Stimulated activated CD8-positive, alpha-beta memory T cell treated with anti-CD3 and anti-CD28 coated beads, Interleukin-2, amount 100 ng/mL, for 1 hour (primary cell): ENCODE results near the gene HOXD13.

Experiments used
- DNase-seq, 2 donors: peaks; one replicate each; pipeline ENCODE4 v3.0.0-alpha.2; 2020; ENCODE audit warnings: low read depth in 2 of 2

Gene HOXD13

DNA sequence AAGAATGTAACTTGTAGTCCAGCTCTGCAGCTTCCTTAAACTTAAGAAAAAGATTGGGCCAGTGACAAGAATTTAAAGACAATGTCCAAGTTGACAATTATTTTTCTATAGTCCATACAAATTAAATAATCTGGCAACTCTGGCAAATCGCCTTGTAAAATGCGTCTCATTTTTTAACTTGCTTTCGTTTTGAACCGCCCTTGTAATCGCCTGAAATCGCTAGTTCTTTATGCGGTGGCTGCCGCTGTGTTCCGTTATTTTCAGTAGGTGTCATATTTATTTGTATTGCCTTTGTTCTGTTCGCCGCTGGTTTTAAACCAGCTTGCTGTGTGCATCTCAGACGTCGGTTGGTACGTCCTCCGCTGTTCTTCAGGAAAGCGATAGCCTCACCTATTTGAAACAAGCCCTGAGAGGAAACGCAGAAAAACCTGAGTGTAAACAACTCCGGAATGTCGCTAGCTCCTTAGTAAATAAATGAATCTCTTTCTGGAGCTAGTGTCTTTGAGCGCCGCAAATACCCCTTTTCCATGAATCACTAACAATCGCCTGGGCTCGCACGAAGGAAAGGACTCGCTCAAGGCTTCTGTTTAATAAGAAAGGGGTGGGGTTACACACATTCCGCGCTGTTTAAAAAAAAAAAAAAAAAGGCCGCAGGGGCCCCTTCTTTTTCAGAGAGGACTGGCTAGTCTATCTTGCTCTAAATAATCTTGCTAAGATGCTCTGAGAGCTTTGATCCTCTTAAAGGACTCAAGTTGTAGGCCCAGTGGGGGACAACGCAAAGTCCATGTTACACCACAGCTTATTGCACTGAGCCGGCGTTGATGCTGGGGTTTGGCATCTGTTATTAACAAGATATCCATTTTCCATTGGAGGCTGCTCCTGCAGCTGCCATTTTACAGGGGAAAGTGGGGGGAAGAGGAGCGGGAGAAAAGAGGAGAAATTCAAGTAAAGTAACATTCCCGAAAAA, 40.0 kb downstream of the HOXD13 start:
- DNase-seq = no peak

DNA sequence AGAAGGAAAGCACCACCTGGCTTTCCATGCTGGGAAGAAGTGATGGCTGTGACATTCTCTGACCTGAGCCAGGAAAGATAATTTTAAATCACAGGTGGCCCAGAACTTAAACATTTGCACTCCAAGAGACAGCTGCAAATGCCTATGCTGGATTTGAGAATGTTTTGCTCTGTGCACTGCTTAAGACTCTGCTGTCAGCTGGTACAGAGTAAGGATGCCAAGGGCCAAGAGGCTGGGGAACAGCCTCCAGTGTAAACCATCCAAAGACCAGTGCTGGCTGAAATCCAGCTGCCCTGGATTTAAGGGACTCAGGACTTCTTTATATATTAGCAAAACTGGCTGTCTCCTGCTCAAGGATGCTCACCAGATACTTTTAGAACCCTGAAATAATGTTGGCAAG, 40.9 kb downstream of the HOXD13 start:
- DNase-seq = no peak

DNA sequence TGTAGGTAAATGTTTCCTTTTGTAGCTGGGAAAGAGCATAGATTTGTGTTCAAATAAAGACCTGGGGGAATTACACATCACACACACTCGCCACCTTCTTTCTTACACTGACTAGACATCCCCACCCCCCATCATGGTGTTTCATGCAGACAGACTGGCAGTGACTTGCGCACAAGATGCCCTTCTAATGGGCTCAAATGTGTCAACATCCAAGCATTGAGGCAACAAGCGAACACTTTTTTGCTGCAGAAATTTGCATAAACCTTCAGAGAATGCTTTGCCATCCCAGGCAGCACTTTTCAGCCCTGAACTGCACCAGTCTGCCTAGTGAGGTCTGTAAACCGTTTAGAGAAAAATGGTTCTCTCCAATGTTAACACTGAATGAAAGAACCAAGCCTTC, 41.5 kb downstream of the HOXD13 start:
- no peak for DNase-seq

DNA sequence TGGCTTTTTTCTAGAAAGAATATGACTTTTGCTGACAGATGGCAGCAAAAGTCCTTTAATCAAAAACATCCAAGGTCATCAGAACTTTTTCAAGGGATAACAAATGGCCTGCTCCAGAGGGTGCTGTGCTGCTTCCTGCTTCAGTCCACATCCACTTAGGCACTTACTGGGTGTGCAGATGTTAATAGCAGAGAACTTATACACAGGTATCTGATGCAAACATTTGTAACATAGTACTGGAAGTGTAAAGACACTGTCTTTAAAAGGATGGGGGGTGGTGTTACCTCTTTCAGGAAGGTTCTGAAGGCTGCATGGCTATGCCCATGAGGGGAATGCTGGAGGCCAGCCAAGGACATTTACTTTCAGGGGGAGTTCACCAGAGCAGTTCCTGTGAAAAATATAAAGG, 42.5 kb downstream of the HOXD13 start:
- DNase-seq = no peak

DNA sequence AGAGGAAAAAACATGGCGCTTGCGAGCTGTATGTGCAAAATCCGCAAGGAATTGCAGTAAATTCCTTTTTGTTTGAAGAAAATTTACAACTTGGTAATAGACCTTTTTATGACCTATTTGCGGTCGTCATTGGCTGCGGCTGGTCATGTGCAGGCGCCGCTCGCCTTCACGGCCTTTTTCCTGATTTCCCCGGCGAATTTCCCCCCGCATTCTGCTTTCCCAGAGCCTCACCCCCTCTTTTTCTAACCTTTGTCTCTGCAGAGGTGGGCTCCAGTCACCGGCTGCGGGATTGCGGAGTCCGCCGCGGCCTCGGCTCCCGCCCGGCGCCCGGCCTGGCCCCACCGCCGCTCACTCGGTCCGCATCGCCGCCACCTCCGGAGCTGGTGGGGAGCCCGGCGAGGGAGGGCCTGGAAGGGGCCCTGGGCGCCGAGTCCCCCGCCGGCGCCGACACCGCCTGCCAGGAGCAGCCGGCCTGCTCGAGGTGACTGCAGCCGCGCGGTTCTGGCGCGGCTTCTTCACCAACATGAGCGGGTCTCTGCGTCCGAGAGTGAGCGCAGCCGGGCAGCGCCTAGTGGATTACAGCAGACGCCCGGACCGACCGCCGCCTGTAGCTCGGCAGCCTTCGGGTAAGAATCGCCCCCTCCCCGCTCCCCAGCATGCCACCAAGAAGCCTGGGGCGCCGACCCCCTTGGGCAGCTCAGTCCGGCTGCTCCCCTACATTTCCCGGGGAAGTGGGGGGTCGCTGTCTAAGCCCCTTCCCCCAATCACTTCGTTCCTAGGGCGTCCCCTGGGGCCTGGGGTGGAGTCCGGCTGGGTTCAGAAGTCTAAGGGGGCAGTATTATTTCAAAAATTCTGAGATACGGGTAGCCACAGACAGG, 44.1 kb downstream of the HOXD13 start:
- DNase-seq = no peak

DNA sequence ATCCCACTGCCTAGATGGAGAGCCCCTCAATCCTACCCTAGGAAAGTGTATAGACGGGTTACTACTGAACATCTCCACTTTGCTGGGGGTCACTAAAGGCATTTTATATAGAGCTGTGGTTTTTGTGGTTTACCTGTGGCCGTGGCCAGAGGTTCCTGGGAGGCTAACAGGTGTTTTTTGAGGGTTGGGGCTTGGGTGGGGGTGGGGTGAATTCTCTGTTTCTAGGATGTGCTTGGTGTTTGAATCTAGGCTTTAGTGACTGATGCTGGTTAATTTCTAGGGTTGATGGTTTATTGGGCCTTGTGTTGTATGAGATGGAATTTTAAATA, 44.7 kb downstream of the HOXD13 start:
- no peak for DNase-seq

DNA sequence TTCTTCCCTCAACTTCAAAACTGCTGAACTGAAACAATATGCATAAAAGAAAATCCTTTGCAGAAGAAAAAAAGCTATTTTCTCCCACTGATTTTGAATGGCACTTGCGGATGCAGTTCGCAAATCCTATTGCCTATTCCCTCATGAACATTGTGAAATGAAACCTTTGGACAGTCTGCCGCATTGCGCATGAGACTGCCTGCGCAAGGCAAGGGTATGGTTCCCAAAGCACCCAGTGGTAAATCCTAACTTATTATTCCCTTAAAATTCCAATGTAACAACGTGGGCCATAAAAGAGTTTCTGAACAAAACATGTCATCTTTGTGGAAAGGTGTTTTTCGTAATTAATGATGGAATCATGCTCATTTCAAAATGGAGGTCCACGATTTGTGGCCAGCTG, 45.4 kb downstream of the HOXD13 start:
- DNase-seq = no peak

DNA sequence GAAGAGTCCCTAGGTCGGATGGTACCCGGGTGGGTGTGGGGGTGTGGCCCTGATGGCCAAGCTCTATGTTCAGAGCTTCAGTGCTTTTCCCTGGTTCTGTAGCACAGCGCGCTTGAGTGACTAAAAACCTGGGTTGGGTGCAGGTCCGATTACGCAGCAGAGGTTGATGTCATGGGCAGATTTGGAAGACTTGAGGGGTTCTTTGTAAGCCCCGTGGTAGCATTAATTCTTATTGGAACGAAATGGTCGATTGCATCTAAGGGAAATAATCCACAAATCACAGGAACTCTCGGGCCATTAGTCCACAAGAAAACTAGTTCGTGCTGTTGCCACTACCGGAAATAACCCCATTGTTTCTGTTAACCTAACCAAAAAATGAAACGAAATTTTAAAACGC, 46.0 kb downstream of the HOXD13 start:
- DNase-seq = no peak

DNA sequence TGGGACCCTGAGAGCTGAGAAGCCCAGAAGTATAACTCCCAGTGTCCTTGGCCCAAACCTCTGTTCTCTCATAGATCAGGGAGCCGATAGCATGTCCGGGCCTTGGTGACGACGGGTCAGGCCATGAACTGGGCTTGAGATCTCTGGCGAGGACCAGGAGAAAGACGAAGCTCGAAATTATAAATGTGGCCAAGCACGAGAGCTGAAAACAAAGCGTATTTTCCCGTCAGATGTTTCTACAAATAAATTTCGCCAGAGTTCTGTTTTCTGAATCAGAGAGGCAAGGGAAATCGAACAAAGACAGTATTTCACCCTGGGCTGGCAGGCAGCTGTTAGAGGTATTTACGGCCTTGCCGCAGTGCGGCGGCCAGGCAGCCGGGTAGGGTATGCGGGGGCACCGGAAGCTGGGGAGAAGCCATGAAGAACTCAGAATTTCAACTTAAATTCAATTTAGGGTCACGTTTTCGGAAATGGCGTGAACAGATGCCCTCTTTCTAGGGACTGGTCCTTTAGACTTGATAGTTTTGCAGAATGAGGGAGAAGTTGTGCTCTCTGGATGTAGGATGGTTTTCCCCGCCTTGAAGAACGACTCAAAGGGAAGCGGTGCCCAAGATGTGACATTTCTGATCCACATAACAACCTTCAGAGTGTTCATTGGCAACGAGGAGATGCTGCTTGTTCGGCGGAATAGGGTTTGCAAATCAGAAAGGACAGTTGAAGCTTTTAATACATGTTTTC, 46.6 kb downstream of the HOXD13 start:
- no peak for DNase-seq

DNA sequence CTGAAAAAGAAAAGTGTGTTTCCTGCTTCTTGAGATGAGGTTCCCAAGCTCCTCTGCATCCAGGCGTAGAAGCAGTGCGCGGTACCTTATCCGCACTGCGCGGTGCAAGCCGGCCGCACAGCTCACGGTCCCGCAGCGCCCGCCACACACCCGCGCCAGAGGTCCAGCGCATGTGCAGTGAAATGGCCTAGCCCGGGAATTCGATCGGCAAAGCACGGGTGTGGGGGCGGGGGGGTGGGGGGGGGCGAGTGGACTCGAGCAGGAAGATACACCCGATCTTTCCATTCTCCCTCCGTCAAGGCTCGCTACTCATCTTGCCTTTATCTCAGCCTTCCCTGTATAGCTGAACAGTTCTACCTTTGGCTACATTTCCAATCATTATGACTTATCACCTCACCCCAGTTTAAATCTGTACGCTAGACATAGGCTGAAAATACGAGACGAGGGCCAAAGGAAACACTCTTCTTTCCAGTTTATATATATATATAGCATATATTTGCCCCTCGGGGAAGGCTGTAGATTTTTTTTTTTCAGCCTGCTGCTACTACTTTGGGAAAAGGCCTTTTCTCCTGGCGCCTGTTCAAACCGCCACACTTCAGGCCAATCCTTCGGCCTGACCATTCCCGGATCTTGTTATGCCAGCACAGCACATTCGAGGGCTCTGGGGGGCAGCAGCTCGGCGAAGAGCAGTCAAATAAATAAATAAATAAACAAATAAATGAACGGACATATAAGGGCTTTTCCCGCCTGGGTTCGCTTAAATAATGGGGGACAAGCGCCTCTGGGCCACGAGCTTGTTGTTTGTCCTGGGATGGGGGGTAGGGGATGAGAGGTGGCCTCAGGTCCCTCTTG, 47.4 kb downstream of the HOXD13 start:
- DNase-seq = no peak

DNA sequence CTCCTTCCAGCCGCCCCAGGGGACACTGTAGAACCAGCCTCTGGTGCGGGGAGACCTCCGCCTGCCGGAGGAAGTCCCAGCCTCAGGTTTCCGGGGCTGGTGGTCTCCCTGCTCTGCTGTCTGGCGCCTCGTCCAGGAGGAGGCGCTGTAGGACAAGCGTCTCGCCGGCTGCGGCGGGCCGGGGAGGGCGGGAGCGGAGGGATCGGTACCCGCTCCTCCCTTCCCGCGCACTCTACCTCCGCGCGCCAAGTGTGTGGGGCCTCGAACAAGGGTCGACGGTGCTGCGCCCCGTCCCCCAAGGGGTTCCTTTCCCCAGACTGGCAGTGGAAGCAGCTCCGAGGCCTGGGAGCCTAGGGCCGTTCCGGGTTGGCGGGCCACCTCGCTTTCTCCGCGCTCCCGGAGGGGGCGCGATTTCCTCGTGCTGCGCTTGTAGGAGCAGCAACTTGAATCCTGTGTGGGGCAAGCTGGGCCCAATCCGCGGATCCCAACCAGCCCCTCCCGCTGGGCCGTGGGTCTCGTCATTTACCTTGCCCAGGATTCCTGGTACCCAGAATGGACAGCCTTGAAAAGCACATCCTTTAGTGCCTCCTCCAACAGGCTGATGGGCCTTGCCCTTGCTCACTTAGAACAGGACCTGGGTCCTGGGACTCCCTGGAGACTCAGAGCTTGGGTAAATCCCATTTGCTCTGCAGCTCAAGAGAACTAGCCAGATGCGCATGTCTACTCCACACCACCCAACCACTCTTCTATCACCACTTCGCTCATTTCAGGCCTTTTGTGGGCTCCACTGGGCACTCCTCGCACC, 48.2 kb downstream of the HOXD13 start:
- DNase-seq = peak in 1 of 2 donors; percentile 42

DNA sequence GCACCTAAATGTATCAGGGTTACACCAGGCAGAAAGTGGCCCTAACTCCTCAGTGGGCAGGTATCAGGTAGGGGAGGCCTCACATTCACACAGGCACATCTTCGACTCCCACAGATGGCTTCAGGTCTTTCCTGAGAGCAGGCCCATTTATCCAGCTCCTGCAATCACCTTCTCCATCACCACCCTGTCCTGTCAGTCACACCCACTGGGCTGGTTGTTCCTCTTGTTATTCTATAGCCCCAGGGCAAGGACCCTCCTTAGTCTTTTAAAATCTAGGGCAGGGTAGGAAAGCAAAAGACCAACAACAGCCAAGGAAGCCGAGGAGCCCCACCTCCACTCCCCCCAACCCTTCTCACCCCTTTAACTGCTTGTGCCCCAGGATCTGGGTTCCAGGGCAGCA, 49.8 kb downstream of the HOXD13 start:
- DNase-seq = no peak
